Fibroblast of mammary gland (primary cell): ENCODE measurements around the gene NMUR1.

ENCODE experiments used
- DNase-seq: peaks from one replicate; pipeline ENCODE4 v3.0.0-alpha.2; 2010; ENCODE audit warnings: low read depth
- H3K4me3 ChIP-seq: 2 replicates; pipeline ENCODE4 v1.5.1; 2011; ENCODE audit warnings: low read depth, mild to moderate bottlenecking, low read length, moderate library complexity; ENCODE audit not compliant: control insufficient read depth
- TF ChIP-seq, protein P1 (sequence below): conservative IDR thresholded peaks from 2 replicates; pipeline ENCODE4 v1.5.1; 2011; ENCODE audit warnings: low read depth, low read length, inconsistent platforms; ENCODE audit not compliant: control insufficient read depth, insufficient read depth

The NMUR1 gene

DNA sequence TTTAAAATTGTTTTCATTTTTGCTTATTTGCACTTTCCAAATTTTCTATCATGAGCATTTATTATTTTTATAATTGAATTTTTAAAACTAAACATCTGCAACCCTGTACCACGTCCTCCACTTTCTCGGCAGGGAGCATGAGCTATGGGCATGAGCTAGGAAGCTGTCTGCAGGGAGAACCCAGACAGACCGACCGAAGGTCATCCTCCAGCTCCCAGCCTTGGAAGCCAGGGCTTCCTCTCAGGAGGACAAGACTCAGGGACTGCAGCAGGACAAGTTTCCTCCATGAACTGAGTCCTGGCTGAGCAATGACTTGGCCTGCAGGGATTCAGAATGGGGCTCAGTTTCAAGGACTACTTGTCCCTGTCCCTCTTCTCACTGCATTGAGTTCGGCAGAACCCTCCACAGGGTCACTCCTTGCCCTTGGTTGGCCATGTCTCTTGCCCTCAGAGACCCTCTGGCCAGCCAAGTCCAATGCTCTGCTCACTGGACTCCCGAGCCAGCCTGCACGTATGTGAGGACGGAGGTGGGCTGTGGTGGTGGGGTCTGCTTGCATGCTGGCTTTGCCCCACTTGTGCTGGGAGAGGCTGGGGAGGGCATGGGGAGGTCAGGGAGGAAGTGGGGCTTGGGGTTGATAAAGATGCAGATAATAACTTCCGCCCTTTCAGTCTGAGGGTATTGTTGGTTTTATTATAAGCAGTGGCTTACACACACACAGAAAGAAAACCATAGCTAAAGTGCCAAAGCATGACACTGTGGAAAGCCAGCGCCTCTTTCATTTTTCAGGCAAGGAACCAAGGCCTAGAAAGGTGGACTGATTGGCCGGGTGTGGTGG lies 6.6 kb downstream of the NMUR1 start:
- no peak for DNase-seq
- no peak overlapping the region for H3K4me3 ChIP-seq
- TF ChIP-seq, protein P1, sequence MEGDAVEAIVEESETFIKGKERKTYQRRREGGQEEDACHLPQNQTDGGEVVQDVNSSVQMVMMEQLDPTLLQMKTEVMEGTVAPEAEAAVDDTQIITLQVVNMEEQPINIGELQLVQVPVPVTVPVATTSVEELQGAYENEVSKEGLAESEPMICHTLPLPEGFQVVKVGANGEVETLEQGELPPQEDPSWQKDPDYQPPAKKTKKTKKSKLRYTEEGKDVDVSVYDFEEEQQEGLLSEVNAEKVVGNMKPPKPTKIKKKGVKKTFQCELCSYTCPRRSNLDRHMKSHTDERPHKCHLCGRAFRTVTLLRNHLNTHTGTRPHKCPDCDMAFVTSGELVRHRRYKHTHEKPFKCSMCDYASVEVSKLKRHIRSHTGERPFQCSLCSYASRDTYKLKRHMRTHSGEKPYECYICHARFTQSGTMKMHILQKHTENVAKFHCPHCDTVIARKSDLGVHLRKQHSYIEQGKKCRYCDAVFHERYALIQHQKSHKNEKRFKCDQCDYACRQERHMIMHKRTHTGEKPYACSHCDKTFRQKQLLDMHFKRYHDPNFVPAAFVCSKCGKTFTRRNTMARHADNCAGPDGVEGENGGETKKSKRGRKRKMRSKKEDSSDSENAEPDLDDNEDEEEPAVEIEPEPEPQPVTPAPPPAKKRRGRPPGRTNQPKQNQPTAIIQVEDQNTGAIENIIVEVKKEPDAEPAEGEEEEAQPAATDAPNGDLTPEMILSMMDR: no peak

DNA sequence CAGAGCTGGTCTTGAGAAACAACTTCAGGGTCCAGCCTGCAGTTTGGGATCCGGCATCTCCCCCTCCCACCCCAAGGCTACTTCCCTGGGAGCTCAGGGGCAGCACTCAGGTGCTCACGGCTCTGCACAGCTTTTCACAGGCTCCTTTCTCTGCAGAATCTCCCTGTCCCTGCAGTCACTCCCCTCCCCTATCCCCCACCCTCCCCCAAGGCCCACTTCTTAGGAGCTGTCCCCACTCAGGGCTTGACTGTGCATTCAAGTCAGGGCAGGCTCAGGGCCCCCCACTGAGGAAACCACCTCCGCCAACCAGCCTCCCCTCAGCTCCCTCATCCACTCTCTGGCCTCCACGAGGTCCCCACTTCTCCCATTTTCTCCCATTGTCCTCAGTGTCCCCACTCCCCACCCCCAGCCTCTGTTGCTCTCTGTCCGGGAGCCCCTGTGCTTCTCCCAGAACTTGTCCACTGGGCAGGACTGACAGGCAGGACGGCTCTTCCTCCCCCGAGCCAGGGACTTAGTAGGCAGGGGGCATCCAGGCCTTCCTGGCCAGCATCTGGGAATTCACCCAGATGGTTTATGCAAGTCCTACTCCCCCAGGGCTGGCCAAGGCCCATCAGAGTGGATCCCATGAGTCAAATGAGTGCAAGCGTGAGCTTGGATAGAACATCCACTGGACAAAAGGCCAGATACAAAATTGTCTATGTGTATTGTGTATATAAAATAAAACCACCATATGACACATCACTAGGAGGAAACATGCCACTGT lies 7.6 kb downstream of the NMUR1 start:
- TF ChIP-seq, protein P1: no peak
- DNase-seq: peak; percentile 76
- no peak overlapping the region for H3K4me3 ChIP-seq

DNA sequence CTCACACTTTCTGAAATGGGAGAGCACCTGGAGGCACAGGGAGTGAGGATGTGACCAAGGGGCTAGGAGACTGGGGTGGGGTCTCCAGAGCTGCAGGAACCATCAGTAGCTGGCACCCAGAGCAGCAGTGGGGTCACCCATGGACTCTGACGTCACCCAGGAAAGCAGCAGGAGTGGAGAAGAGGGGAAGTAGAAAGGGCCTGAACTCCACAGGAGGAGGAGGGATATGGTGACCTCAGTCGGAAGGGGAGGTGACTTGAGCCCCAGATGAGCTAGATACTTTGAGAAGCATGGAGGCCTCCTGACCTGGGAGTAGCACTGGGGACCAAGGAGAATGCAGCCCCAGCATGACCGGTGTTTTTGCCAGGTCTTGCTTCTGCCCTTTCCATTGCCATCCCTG lies 8.8 kb downstream of the NMUR1 start:
- H3K4me3 ChIP-seq: no peak overlapping the region
- TF ChIP-seq, protein P1: no peak
- DNase-seq: no peak

DNA sequence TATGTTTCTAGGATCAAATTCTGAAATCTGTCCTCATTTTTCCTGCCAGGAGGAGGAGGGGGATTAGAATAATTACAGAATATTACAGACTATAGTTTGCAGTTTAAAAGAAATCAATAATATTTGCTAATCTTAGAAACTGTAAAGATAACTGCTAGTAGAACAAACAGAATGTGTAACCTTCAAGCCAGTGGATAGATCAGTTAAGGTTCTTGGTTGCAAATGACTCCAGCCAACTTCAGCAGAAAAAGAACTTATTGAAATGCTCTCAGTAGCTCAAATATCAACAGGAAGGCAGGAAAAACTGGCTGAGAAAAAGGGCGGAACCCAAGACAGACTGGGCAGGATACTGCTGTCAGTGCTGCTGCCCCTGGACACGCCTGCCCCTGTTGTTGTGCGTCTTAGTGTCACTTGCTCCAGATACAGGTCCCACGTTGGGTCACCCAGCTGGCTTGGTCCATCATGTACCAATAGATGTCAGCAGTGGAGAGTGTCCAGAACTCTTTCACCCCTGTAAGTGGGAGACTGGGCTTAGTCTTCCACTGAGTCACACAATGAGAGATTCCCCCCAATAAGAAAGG lies 10.2 kb downstream of the NMUR1 start:
- DNase-seq: no peak
- TF ChIP-seq, protein P1: no peak
- H3K4me3 ChIP-seq: no peak overlapping the region

DNA sequence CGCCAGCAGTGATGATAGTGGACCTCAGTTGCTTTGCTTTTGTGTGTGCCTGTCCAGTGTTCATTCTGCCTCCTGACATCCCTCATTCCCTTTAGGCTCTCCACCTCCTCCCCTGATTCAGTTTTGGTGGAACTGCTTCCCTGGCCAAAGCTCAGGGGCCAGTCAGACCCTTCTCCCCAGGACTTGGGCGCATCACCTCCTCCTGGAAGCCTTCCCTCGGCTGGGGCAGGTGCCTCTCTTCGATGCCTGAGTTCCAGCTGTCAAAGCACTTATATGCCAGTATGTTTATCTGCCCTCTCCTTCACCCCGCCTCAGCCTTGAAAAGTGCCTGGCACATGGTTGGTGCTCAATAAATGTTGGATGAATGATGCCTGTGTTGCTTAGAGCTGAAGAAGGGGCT lies 11.5 kb downstream of the NMUR1 start:
- no peak overlapping the region for H3K4me3 ChIP-seq
- DNase-seq: no peak
- TF ChIP-seq, protein P1: no peak

DNA sequence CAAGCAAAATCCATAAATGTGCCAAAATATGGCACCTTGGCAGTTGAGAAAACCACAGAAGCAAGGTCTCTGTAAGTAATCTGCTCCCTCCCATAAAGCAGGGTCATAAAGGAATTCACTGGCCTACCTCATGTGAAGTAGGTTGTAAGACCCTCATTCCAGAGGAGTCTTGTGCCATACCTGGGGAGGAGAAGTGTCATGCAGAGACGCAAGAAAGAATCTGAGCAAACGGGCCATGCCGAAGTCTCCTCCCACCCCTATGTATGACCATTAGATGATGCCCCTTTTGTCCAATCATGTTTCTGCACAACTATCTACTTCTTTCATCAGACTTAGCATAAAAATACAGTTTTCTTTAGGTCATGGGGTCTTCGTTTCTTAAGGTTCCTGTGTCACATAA lies 14.6 kb downstream of the NMUR1 start:
- no peak overlapping the region for H3K4me3 ChIP-seq
- no peak for DNase-seq
- TF ChIP-seq, protein P1: no peak
